HEK293 (cell line): Measurements from ENCODE around the gene SLC43A1.
A peak's percentile ranks its signal among the peaks of the same experiment; 100 is the strongest.

Experiments used
- CTCF ChIA-PET: fragments of 350-600 bp; formaldehyde crosslinking; extraction: SDS; loops from one replicate; lab custom pipeline; 2021; ENCODE audit warnings: antibody characterized with exemption; lab: Yijun Ruan, JAX
- POLR2A ChIA-PET: fragments of 300-600 bp; formaldehyde crosslinking; extraction: SDS; loops from one replicate; lab custom pipeline; 2020; ENCODE audit warnings: antibody characterized with exemption, inconsistent platforms; lab: Yijun Ruan, JAX
- H3K27ac ChIP-seq: fragments of 200-500 bp; sonication (Bioruptor generic); 2 replicates; pipeline ENCODE4 v1.5.1; 2014; ENCODE audit warnings: low read depth, low read length, control low read depth, inconsistent platforms; ENCODE audit errors: extremely low read depth
- H3K36me3 ChIP-seq, 2 experiments: fragments of 200-500 bp in 1 of 2; sonication (Bioruptor generic) in 1 of 2; 1 replicate in 1 of 2; 2 replicates in 1 of 2; pipeline ENCODE4 v1.5.1; 2014 to 2017; ENCODE audit warnings: inconsistent platforms in 2 of 2, low read length in 2 of 2; ENCODE audit not compliant: control insufficient read depth in 2 of 2, insufficient read depth in 1 of 2
- H3K4me1 ChIP-seq: fragments of 200-500 bp; sonication (Bioruptor generic); 2 replicates; pipeline ENCODE4 v1.5.1; 2014; ENCODE audit warnings: mild to moderate bottlenecking, low read length, inconsistent platforms; ENCODE audit not compliant: control insufficient read depth, insufficient read depth
- H3K4me3 ChIP-seq: 2 replicates; pipeline ENCODE4 v1.5.1; 2011; ENCODE audit warnings: low read depth, mild to moderate bottlenecking, control low read depth, low read length, moderate library complexity
- H3K9me3 ChIP-seq: fragments of 200-500 bp; sonication (Bioruptor generic); 2 replicates; pipeline ENCODE4 v1.5.1; 2014; ENCODE audit warnings: low read depth, low read length, inconsistent platforms; ENCODE audit not compliant: control insufficient read depth, insufficient read depth
- BCL11B ChIP-seq: fragments of 450-650 bp; formaldehyde crosslinking; IDR thresholded peaks from 2 replicates; pipeline ENCODE4 v1.5.1; 2016; ENCODE audit warnings: low read depth, missing biosample characterization, missing genetic modification characterization
- EGR2 ChIP-seq: fragments of 450-650 bp; formaldehyde crosslinking; IDR thresholded peaks from 2 replicates; pipeline ENCODE4 v1.5.1; 2016; ENCODE audit warnings: low read depth, missing biosample characterization, missing genetic modification characterization
- HOXA7 ChIP-seq: sonication (generic); formaldehyde crosslinking; IDR thresholded peaks from 2 replicates; pipeline ENCODE4 v1.8.1; 2022; ENCODE audit warnings: missing genetic modification reagents, borderline replicate concordance
- KLF1 ChIP-seq: fragments of 450-650 bp; formaldehyde crosslinking; IDR thresholded peaks from 2 replicates; pipeline ENCODE4 v1.5.1; 2016; ENCODE audit warnings: missing biosample characterization, missing genetic modification characterization
- KLF17 ChIP-seq: fragments of 450-650 bp; formaldehyde crosslinking; IDR thresholded peaks from 2 replicates; pipeline ENCODE4 v1.5.1; 2016; ENCODE audit warnings: missing biosample characterization, missing genetic modification characterization
- PATZ1 ChIP-seq: fragments of 450-650 bp; formaldehyde crosslinking; IDR thresholded peaks from 2 replicates; pipeline ENCODE4 v1.5.1; 2016; ENCODE audit warnings: missing biosample characterization, missing genetic modification characterization
- PRDM10 ChIP-seq: fragments of 450-650 bp; formaldehyde crosslinking; IDR thresholded peaks from 2 replicates; pipeline ENCODE4 v1.5.1; 2016; ENCODE audit warnings: missing biosample characterization, missing genetic modification characterization
- PRDM6 ChIP-seq: fragments of 450-650 bp; formaldehyde crosslinking; IDR thresholded peaks from 2 replicates; pipeline ENCODE4 v1.5.1; 2017; ENCODE audit warnings: missing biosample characterization, missing genetic modification characterization
- RBAK ChIP-seq: fragments of 450-650 bp; formaldehyde crosslinking; IDR thresholded peaks from 2 replicates; pipeline ENCODE4 v1.5.1; 2016; ENCODE audit warnings: missing biosample characterization, missing genetic modification characterization
- SP2 ChIP-seq: fragments of 450-650 bp; formaldehyde crosslinking; IDR thresholded peaks from 2 replicates; pipeline ENCODE4 v1.5.1; 2016; ENCODE audit warnings: missing biosample characterization, missing genetic modification characterization
- ZBTB1 ChIP-seq: fragments of 450-650 bp; formaldehyde crosslinking; IDR thresholded peaks from 2 replicates; pipeline ENCODE4 v1.5.1; 2016; ENCODE audit warnings: missing biosample characterization, missing genetic modification characterization
- ZBTB26 ChIP-seq: fragments of 450-650 bp; formaldehyde crosslinking; optimal IDR thresholded peaks from 2 replicates; pipeline ENCODE3; 2016; ENCODE audit warnings: missing biosample characterization, mild to moderate bottlenecking, missing genetic modification characterization
- ZIC2 ChIP-seq: fragments of 450-650 bp; formaldehyde crosslinking; IDR thresholded peaks from 2 replicates; pipeline ENCODE4 v1.5.1; 2016; ENCODE audit warnings: missing biosample characterization, missing genetic modification characterization
- ZNF114 ChIP-seq: fragments of 450-650 bp; formaldehyde crosslinking; IDR thresholded peaks from 2 replicates; pipeline ENCODE4 v1.5.0; 2017; ENCODE audit warnings: missing biosample characterization, missing genetic modification characterization
- ZNF146 ChIP-seq: fragments of 450-650 bp; formaldehyde crosslinking; IDR thresholded peaks from 2 replicates; pipeline ENCODE4 v1.5.1; 2016; ENCODE audit warnings: missing biosample characterization, missing genetic modification characterization
- ZNF302 ChIP-seq: fragments of 450-650 bp; formaldehyde crosslinking; IDR thresholded peaks from 2 replicates; pipeline ENCODE4 v1.5.1; 2016; ENCODE audit warnings: missing biosample characterization, missing genetic modification characterization, low read depth
- ZNF366 ChIP-seq: fragments of 450-650 bp; formaldehyde crosslinking; conservative IDR thresholded peaks from 2 replicates; pipeline ENCODE4 v1.5.1; 2016; ENCODE audit warnings: missing biosample characterization, missing genetic modification characterization
- ZNF449 ChIP-seq: fragments of 450-650 bp; formaldehyde crosslinking; IDR thresholded peaks from 2 replicates; pipeline ENCODE4 v1.5.1; 2017; ENCODE audit warnings: missing biosample characterization, mild to moderate bottlenecking, missing genetic modification characterization, moderate library complexity
- ZNF473 ChIP-seq: fragments of 450-650 bp; formaldehyde crosslinking; IDR thresholded peaks from 2 replicates; pipeline ENCODE4 v1.5.1; 2017; ENCODE audit warnings: missing biosample characterization, missing genetic modification characterization
- ZNF501 ChIP-seq: fragments of 450-650 bp; formaldehyde crosslinking; IDR thresholded peaks from 2 replicates; pipeline ENCODE4 v1.5.1; 2016; ENCODE audit warnings: missing biosample characterization, missing genetic modification characterization
- ZNF571 ChIP-seq: fragments of 450-650 bp; formaldehyde crosslinking; IDR thresholded peaks from 2 replicates; pipeline ENCODE4 v1.5.0; 2017; ENCODE audit warnings: missing biosample characterization, missing genetic modification characterization
- ZNF830 ChIP-seq: fragments of 450-650 bp; IDR thresholded peaks from 2 replicates; pipeline ENCODE4 v1.5.0; 2018; ENCODE audit warnings: missing biosample characterization, missing genetic modification characterization, low read depth, mild to moderate bottlenecking, moderate library complexity
- ZNF843 ChIP-seq: fragments of 450-650 bp; formaldehyde crosslinking; IDR thresholded peaks from 2 replicates; pipeline ENCODE4 v1.5.1; 2016; ENCODE audit warnings: missing biosample characterization, missing genetic modification characterization
- ZSCAN5A ChIP-seq: fragments of 450-650 bp; formaldehyde crosslinking; IDR thresholded peaks from 2 replicates; pipeline ENCODE4 v1.5.1; 2016; ENCODE audit warnings: missing biosample characterization, missing genetic modification characterization

Gene SLC43A1

DNA sequence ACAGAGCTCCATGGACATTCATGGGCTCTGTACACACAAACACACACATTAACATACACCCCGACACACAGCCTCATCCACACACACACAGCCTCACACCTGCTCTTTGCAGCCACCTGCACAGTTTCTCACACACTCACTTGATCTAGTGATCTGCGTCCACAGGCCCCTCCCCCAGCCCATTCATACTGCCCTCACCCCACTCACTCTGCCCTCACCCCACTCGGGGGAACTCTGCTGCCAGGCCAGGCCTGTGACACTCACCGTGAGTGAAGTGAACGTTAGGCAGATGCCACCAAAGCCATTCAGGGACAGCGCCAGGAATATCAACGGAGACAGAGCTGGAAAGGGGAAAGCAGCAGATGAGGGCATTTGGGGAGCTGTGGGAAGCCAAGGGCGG is 15.0 kb downstream of the SLC43A1 start (continued):
- TF ChIP-seq ZNF146 (tag by site-specific recombination) (no peak), ZNF366 (tag by site-specific recombination) (no peak), EGR2 (peak; percentile 57)
- TF ChIP-seq, all 188 proteins: peak for 3

- Histone ChIP-seq H3K4me3 (no peak overlapping the region), H3K9me3 (no peaks in the 10 kb centered on the region), H3K36me3 (peaks cover 0 to 16% of the 10 kb centered on the region in 2 experiments; a peak in 1 of 3 replicates), H3K4me1 (no peaks in the 10 kb centered on the region), H3K27ac (no peak overlapping the region)
- POLR2A ChIA-PET, result no interaction called here
- CTCF ChIA-PET, result interaction anchor here (2.6 kb wide), 1 partner anchor 8 kb away, joined by 9 read pairs; no protein-coding TSS in a partner anchor
- TF ChIP-seq KLF1 (tag by site-specific recombination) (no peak), KLF17 (peak; percentile 47; the same call in 1 of the 2 replicates), ZSCAN5A (no peak), ZNF449 (tag by site-specific recombination) (no peak), ZNF843 (tag by site-specific recombination) (0 out of 2 replicates have a peak, but pooled peaks have one; percentile 13), PRDM10 (peak; percentile 84), PRDM6 (tag by site-specific recombination) (no peak), PATZ1 (tag by site-specific recombination) (0 out of 2 replicates have a peak, but pooled peaks have one; percentile 0), ZBTB1 (no peak), ZNF302 (tag by site-specific recombination) (no peak), ZBTB26 (tag by site-specific recombination) (no peak), ZNF830 (tag by site-specific recombination) (no peak), ZNF473 (tag by site-specific recombination) (no peak), ZNF571 (tag by site-specific recombination) (no peak), RBAK (tag by site-specific recombination) (no peak), ZNF114 (no peak), ZIC2 (no peak), ZNF501 (tag by site-specific recombination) (0 out of 2 replicates have a peak, but pooled peaks have one; percentile 22), HOXA7 (CRISPR knock-in tag) (no peak), BCL11B (tag by site-specific recombination) (no peak), SP2 (tag by site-specific recombination) (no peak)
These were observed 15.5 kb downstream of the SLC43A1 start for GRCh38 chr11:57499983-57500461.
